ENCODE results near the gene USP13.
A peak's percentile ranks its signal among the peaks of the same experiment; 100 is the strongest.
"Not testable (repeated sequence)": the region's sequence is repeated elsewhere in the genome, so short reads cannot be mapped to it uniquely, and the experiment has no call there.

USP13 gene

GRCh38 chr3:179652447-179653095 is at the start of gene USP13:
USP13 (plus strand) TSS chr3:179653040; CDS start chr3:179653226, 186 bp downstream.
- DNase-seq (ENCODE audit: low spot score), result peak; percentile 91

- DNase-seq (ENCODE audit: low spot score), result no peak
These were observed 49.5 kb upstream of the USP13 start for GRCh38 chr3:179603321-179603720.

GRCh38 chr3:179603831-179604230 is 49.0 kb upstream of the USP13 start:
- DNase-seq (ENCODE audit: low spot score), result no peak

- peak; percentile 97 for DNase-seq (ENCODE audit: low spot score)
These were observed 48.3 kb upstream of the USP13 start, which contains the start of the genes MRPL47 and NDUFB5 for GRCh38 chr3:179604321-179605078. MRPL47 (minus strand) TSS chr3:179604638; CDS start chr3:179604624, 14 bp downstream. NDUFB5 (plus strand) TSS chr3:179604794; CDS start chr3:179604816, 22 bp downstream.

GRCh38 chr3:179606534-179607085 is 46.2 kb upstream of the USP13 start:
- no peak for DNase-seq (ENCODE audit: low spot score)

GRCh38 chr3:179608931-179609720 is 43.7 kb upstream of the USP13 start:
- DNase-seq (ENCODE audit: low spot score), result no peak

GRCh38 chr3:179610066-179610465 is 42.8 kb upstream of the USP13 start:
- no peak for DNase-seq (ENCODE audit: low spot score)

- DNase-seq (ENCODE audit: low spot score), result peak; percentile 54
These were observed 39.0 kb upstream of the USP13 start for GRCh38 chr3:179613807-179614206.

- DNase-seq (ENCODE audit: low spot score), result peak; percentile 6
These were observed 37.2 kb upstream of the USP13 start for GRCh38 chr3:179615458-179616173.

GRCh38 chr3:179622023-179622422 is 30.8 kb upstream of the USP13 start:
- no peak for DNase-seq (ENCODE audit: low spot score)

GRCh38 chr3:179624451-179624850 is 28.4 kb upstream of the USP13 start:
- DNase-seq (ENCODE audit: low spot score), result peak; percentile 13

GRCh38 chr3:179630753-179631451 is 21.9 kb upstream of the USP13 start:
- DNase-seq (ENCODE audit: low spot score), result no peak

- no peak for DNase-seq (ENCODE audit: low spot score)
These were observed 12.4 kb upstream of the USP13 start for GRCh38 chr3:179640469-179640868.

GRCh38 chr3:179642871-179643270 is 10.0 kb upstream of the USP13 start:
- no peak for DNase-seq (ENCODE audit: low spot score)

GRCh38 chr3:179643837-179644236 is 9.0 kb upstream of the USP13 start:
- not testable (repeated sequence) for DNase-seq (ENCODE audit: low spot score)

GRCh38 chr3:179646177-179646576 is 6.7 kb upstream of the USP13 start:
- no peak for DNase-seq (ENCODE audit: low spot score)

GRCh38 chr3:179651687-179652446 is 973 bp upstream of the USP13 start:
- no peak for DNase-seq (ENCODE audit: low spot score)

- DNase-seq (ENCODE audit: low spot score), result peak; percentile 83
These were observed 407 bp downstream of the USP13 start for GRCh38 chr3:179653096-179653797.

- DNase-seq (ENCODE audit: low spot score), result no peak
These were observed 2.4 kb downstream of the USP13 start for GRCh38 chr3:179655236-179655635.
